ENCODE measurements around the gene BTBD19. TPM values are rescaled to one million over a fixed set of nuclear protein-coding genes. Genes with fewer than 3 reads are reported as not detected.

Gene BTBD19
- total and polyA plus RNA-seq, 9 of the 15 experiments (the other 6 are each of a cell fraction or from before 2014, with no cell fraction given): 0.22 to 2.0 (median 0.95) TPM

DNA sequence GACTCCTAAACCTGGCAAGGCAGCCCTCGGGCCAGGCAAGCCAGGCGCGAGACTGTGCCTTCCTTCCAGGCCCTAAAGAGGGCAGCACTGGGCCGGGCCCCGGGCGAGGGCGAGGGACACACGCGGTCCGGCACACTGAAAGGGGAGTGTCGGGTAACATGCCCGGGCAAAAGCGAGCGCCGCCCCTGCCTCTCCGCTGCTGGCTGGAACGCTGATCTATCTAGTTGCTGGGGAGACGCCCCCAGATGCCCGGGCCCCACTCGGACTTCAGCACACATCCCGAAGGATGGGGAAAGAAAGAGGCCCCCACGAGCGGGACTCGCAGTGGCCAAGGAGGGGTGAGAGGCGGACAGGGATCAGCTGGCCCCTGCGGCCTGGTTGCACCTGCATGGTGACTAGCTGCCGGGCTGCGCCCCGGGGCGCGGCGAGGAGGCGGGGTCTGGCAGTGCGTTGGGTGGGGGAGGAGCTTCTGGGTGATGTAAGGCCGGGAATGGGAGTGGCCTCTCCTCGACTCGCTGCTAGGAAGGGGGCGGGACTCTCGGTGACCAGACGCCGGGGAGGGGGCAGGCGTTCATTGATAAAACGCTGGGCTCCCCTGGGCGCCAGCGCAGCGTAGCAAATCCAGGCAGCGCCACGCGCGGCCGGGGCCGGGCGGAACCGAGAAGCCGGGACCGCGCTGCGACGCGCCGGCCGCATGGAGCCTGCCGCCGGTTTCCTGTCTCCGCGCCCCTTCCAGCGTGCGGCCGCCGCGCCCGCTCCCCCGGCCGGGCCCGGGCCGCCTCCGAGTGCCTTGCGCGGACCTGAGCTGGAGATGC, 8.3 kb upstream of the BTBD19 start, which contains the start of gene PLK3 (continued):
- TF ChIP-seq PHF8 (IDR thresholded peaks at IDR 0.05; ENCODE audit: borderline replicate concordance, low read length) (peak; percentile 93; the same call in 1 of the 2 replicates), RFX1 (IDR thresholded peaks at IDR 0.05) (peak; percentile 73), NFYB (IDR thresholded peaks at IDR 0.05; ENCODE audit: extremely low read depth, insufficient read length) (no peak), TSC22D4 (tag; IDR thresholded peaks at IDR 0.05) (no peak), ZNF57 (CRISPR knock-in tag; IDR thresholded peaks at IDR 0.05) (no peak), NRF1 (conservative IDR thresholded peaks at IDR 0.05 in 1 of 2, IDR thresholded peaks at IDR 0.05 in 1 of 2) (peak; percentile 84 to 85), ZNF444 (CRISPR knock-in tag; IDR thresholded peaks at IDR 0.05) (no peak), TARDBP (IDR thresholded peaks at IDR 0.05) (peak; percentile 90; the same call in 1 of the 2 replicates), POLR2B (IDR thresholded peaks at IDR 0.05; ENCODE audit: low read depth, partially characterized antibody) (peak; percentile 75), ZNF785 (CRISPR knock-in tag; IDR thresholded peaks at IDR 0.05) (no peak), HEY1 (CRISPR knock-in tag; IDR thresholded peaks at IDR 0.05; ENCODE audit: borderline replicate concordance) (no peak; the same call in 1 of the 2 replicates), ZNF263 (CRISPR knock-in tag; IDR thresholded peaks at IDR 0.05; ENCODE audit: borderline replicate concordance) (no peak; the same call in 1 of the 2 replicates), ERF (CRISPR knock-in tag; IDR thresholded peaks at IDR 0.05) (peak; percentile 87), SPI1 (IDR thresholded peaks at IDR 0.05; ENCODE audit: borderline replicate concordance, low read depth, low read length) (no peak), DACH1 (IDR thresholded peaks at IDR 0.05; ENCODE audit: partially characterized antibody) (peak; percentile 99), MTA1 (IDR thresholded peaks at IDR 0.05; ENCODE audit: borderline replicate concordance) (peak; percentile 73; the same call in 1 of the 2 replicates), PHF20 (IDR thresholded peaks at IDR 0.05; ENCODE audit: partially characterized antibody) (peak; percentile 42), SIRT6 (IDR thresholded peaks at IDR 0.05; ENCODE audit: low read depth, low read length) (no peak), HDAC3 (IDR thresholded peaks at IDR 0.05; ENCODE audit: borderline replicate concordance, partially characterized antibody) (no peak), CC2D1A (IDR thresholded peaks at IDR 0.05) (peak; percentile 62)
- TF ChIP-seq, protein P1, sequence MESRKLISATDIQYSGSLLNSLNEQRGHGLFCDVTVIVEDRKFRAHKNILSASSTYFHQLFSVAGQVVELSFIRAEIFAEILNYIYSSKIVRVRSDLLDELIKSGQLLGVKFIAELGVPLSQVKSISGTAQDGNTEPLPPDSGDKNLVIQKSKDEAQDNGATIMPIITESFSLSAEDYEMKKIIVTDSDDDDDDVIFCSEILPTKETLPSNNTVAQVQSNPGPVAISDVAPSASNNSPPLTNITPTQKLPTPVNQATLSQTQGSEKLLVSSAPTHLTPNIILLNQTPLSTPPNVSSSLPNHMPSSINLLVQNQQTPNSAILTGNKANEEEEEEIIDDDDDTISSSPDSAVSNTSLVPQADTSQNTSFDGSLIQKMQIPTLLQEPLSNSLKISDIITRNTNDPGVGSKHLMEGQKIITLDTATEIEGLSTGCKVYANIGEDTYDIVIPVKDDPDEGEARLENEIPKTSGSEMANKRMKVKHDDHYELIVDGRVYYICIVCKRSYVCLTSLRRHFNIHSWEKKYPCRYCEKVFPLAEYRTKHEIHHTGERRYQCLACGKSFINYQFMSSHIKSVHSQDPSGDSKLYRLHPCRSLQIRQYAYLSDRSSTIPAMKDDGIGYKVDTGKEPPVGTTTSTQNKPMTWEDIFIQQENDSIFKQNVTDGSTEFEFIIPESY (CRISPR knock-in tag; IDR thresholded peaks at IDR 0.05): peak; percentile 51; the same call in 1 of the 2 replicates
- TF ChIP-seq, protein P2, sequence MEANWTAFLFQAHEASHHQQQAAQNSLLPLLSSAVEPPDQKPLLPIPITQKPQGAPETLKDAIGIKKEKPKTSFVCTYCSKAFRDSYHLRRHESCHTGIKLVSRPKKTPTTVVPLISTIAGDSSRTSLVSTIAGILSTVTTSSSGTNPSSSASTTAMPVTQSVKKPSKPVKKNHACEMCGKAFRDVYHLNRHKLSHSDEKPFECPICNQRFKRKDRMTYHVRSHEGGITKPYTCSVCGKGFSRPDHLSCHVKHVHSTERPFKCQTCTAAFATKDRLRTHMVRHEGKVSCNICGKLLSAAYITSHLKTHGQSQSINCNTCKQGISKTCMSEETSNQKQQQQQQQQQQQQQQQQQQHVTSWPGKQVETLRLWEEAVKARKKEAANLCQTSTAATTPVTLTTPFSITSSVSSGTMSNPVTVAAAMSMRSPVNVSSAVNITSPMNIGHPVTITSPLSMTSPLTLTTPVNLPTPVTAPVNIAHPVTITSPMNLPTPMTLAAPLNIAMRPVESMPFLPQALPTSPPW (CRISPR knock-in tag; IDR thresholded peaks at IDR 0.05): peak; percentile 92
- TF ChIP-seq, protein P3, sequence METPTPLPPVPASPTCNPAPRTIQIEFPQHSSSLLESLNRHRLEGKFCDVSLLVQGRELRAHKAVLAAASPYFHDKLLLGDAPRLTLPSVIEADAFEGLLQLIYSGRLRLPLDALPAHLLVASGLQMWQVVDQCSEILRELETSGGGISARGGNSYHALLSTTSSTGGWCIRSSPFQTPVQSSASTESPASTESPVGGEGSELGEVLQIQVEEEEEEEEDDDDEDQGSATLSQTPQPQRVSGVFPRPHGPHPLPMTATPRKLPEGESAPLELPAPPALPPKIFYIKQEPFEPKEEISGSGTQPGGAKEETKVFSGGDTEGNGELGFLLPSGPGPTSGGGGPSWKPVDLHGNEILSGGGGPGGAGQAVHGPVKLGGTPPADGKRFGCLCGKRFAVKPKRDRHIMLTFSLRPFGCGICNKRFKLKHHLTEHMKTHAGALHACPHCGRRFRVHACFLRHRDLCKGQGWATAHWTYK (CRISPR knock-in tag; IDR thresholded peaks at IDR 0.05): peak; percentile 71; the same call in 1 of the 2 replicates

Data from K562 (cell line).